K562 (cell line): Measurements from ENCODE around the gene EPHB1. TPM values are rescaled to one million over a fixed set of nuclear protein-coding genes. Genes with fewer than 3 reads are reported as not detected.

Experiments
- ATAC-seq: fragments of 200-7000 bp; cut with Tn5 transposase; 3 replicates; pipeline ENCODE4 v1.9.1; 2020; ENCODE audit warnings: moderate library complexity
- BruUV-seq: library from RNA; stranded (reverse); fragments of 400-500 nt; replicated peaks from 2 replicates; lab custom pipeline; 2021; lab: Mats Ljungman, UMichigan
- CTCF ChIA-PET: fragments of 300-600 bp; formaldehyde crosslinking; extraction: SDS; loops from one replicate; lab custom pipeline; 2021; ENCODE audit warnings: low intra/inter-chr PET ratio; lab: Yijun Ruan, JAX
- POLR2A ChIA-PET: fragments of 300-600, 350-650 bp; sonication (Branson Sonifier 250); formaldehyde crosslinking; extraction: SDS; loops from one replicate; lab custom pipeline; 2021; ENCODE audit warnings: antibody characterized with exemption, inconsistent platforms; lab: Yijun Ruan, JAX
- DNase-seq, 4 experiments: peaks; one replicate each; pipeline versions ENCODE4 v3.0.0 to v3.0.0-alpha.2; 2011 to 2018; ENCODE audit warnings: low spot score in 3 of 4, mixed read lengths in 3 of 4; ENCODE audit errors: extremely low read depth in 1 of 4
- FAIRE-seq: peaks from 2 replicates; lab custom pipeline; 2011; peaks lifted over from hg19 to GRCh38; lab: Jason Lieb, UNC
- H2AFZ ChIP-seq: 2 replicates; pipeline ENCODE4 v1.6.0; 2011; ENCODE audit warnings: low read depth, low read length, control low read depth, inconsistent platforms
- H3K27ac ChIP-seq: fragments of 200-600 bp; 3 replicates; pipeline ENCODE4 v1.8.0; 2011; ENCODE audit warnings: low read depth, mild to moderate bottlenecking, control low read depth, inconsistent platforms, low read length, moderate library complexity, mixed read lengths; ENCODE audit errors: extremely low read depth
- H3K27me3 ChIP-seq, 2 experiments: fragments of 300-600 bp in 1 of 2; 2 replicates in 1 of 2; 3 replicates in 1 of 2; pipeline versions ENCODE4 v1.6.0 to v1.8.0; 2011; ENCODE audit warnings: inconsistent platforms in 2 of 2, low read length in 2 of 2, mild to moderate bottlenecking in 1 of 2, mixed read lengths in 1 of 2, moderate library complexity in 1 of 2; ENCODE audit not compliant: control insufficient read depth in 2 of 2, insufficient read depth in 2 of 2
- H3K36me3 ChIP-seq: fragments of 300-600 bp; 3 replicates; pipeline ENCODE4 v1.8.0; 2011; ENCODE audit warnings: mild to moderate bottlenecking, low read length, inconsistent platforms; ENCODE audit not compliant: control insufficient read depth, insufficient read depth
- H3K4me1 ChIP-seq, 2 experiments: fragments of 200-600 bp in 1 of 2; replicated peaks in 1 of 2; 2 replicates in 1 of 2; 3 replicates in 1 of 2; pipeline versions ENCODE4 v1.5.1 to v1.8.0; 2011; ENCODE audit warnings: inconsistent platforms in 2 of 2, low read length in 2 of 2, mild to moderate bottlenecking in 1 of 2, mixed read lengths in 1 of 2, moderate library complexity in 1 of 2; ENCODE audit not compliant: control insufficient read depth in 2 of 2, insufficient read depth in 2 of 2
- H3K4me2 ChIP-seq: 2 replicates; pipeline ENCODE4 v1.6.1; 2011; ENCODE audit warnings: low read length, control low read depth, inconsistent platforms, mixed read lengths; ENCODE audit not compliant: insufficient read depth
- H3K4me3 ChIP-seq: fragments of 200-600 bp; sonication (generic), shearing (Covaris generic); 2 replicates; pipeline ENCODE4 v1.5.1; 2016; ENCODE audit warnings: control low read depth, inconsistent platforms
- H3K79me2 ChIP-seq: fragments of 200-600 bp; 3 replicates; pipeline ENCODE4 v1.8.0; 2011; ENCODE audit warnings: low read length, inconsistent platforms; ENCODE audit not compliant: control insufficient read depth, insufficient read depth
- H3K9ac ChIP-seq, 2 experiments: 2 replicates each; pipeline versions ENCODE4 v1.6.0 to v1.6.1; 2011; ENCODE audit warnings: low read depth in 2 of 2, low read length in 2 of 2, control low read depth in 1 of 2, inconsistent platforms in 1 of 2, mild to moderate bottlenecking in 1 of 2, mixed read lengths in 1 of 2; ENCODE audit not compliant: insufficient read depth in 1 of 2
- H3K9me1 ChIP-seq: one replicate; pipeline ENCODE4 v1.6.0; 2011; ENCODE audit warnings: inconsistent platforms, mild to moderate bottlenecking, low read length, moderate library complexity; ENCODE audit not compliant: control insufficient read depth, insufficient read depth
- H3K9me3 ChIP-seq: replicated peaks from 2 replicates; pipeline ENCODE4 v1.5.1; 2011; ENCODE audit warnings: low read depth, low read length, inconsistent platforms; ENCODE audit not compliant: control insufficient read depth, insufficient read depth
- H4K20me1 ChIP-seq: replicated peaks from 2 replicates; pipeline ENCODE4 v1.6.1; 2011; ENCODE audit warnings: low read length, inconsistent platforms, mixed read lengths; ENCODE audit not compliant: control insufficient read depth, insufficient read depth
- EHMT2 ChIP-seq: fragments of 450-650 bp; IDR thresholded peaks from 2 replicates; pipeline ENCODE4 v1.6.1; 2018; ENCODE audit warnings: antibody characterized with exemption
- ILF3 ChIP-seq: fragments of 450-650 bp; IDR thresholded peaks from 2 replicates; pipeline ENCODE4 v1.6.1; 2018; ENCODE audit warnings: antibody characterized with exemption, mild to moderate bottlenecking, moderate library complexity, borderline replicate concordance
- MAFG ChIP-seq: fragments of 450-650 bp; conservative IDR thresholded peaks from 2 replicates; pipeline ENCODE4 v1.6.1; 2016; ENCODE audit warnings: missing genetic modification characterization, missing compliant biosample characterization
- SMARCE1 ChIP-seq: fragments of 450-650 bp; IDR thresholded peaks from 2 replicates; pipeline ENCODE4 v1.7.1; 2016; ENCODE audit warnings: mild to moderate bottlenecking
- SRSF3 ChIP-seq: fragments of 200-400 bp; formaldehyde crosslinking; IDR thresholded peaks from 2 replicates; pipeline ENCODE4 v1.6.1; 2016; ENCODE audit warnings: mild to moderate bottlenecking, low read length, moderate library complexity; ENCODE audit not compliant: insufficient read depth
- ZBTB1 ChIP-seq: sonication (generic); formaldehyde crosslinking; IDR thresholded peaks from 2 replicates; pipeline ENCODE4 v1.8.1; 2023; ENCODE audit warnings: missing genetic modification reagents, low read depth, mild to moderate bottlenecking, borderline replicate concordance
- ZNF263 ChIP-seq: sonication (generic); formaldehyde crosslinking; IDR thresholded peaks from 2 replicates; pipeline ENCODE4 v1.8.0; 2022; ENCODE audit warnings: mild to moderate bottlenecking, missing genetic modification reagents, borderline replicate concordance
- WGBS: fragments of 100-300 bp; shearing (Covaris generic); methylation state at CpG from one replicate; pipeline ENCODE4 v1.1.6; 2016; ENCODE audit warnings: low coverage, mixed read lengths; ENCODE audit not compliant: insufficient coverage; ENCODE audit errors: missing lambda C conversion rate; 5-methylcytosine and 5-hydroxymethylcytosine counted together
- in situ Hi-C: fragments of 300-500 bp; cut with MboI; formaldehyde crosslinking; loops from 4 replicates; pipeline ENCODE4 v1.15.0; 2018; ENCODE audit warnings: inconsistent platforms, mixed read lengths
- intact Hi-C: fragments of 100-400 bp; cut with micrococcal nuclease; formaldehyde crosslinking; loops from 2 replicates; pipeline ENCODE4 v1.14.2; 2022
- polyA plus RNA-seq, 8 experiments: library from polyadenylated mRNA; depleted of rRNA in 4 of 8; stranded (reverse) in 5 of 8; unstranded in 3 of 8; fragments of >200 nt; fragmentation: Nextera tagmentation in 2 of 8; fragmentation: Illumina TruSeq in 1 of 8; extraction: Ambion mirVana in 2 of 8; extraction: Trizol in 1 of 8; gene quantifications; 2 replicates each; pipeline versions ENCODE4 v1.2.1 to v1.2.3, GENCODE V29; 2011 to 2014; ENCODE audit warnings: inconsistent platforms in 1 of 8, missing spikeins in 1 of 8
- total RNA-seq, 7 experiments: library from RNA; depleted of rRNA in 6 of 7; stranded (reverse); fragments of >200 nt in 6 of 7; fragmentation: Illumina TruSeq in 2 of 7; extraction: Trizol in 2 of 7; gene quantifications; 2 replicates each; pipeline versions ENCODE4 v1.2.1 to v1.2.3, GENCODE V29; 2011 to 2021; ENCODE audit warnings: low replicate concordance in 1 of 7
- TF ChIP-seq, protein P1 (sequence below): sonication (generic); formaldehyde crosslinking; IDR thresholded peaks from 2 replicates; pipeline ENCODE4 v1.5.0; 2020; ENCODE audit warnings: missing genetic modification reagents
- TF ChIP-seq, protein P2 (sequence below): sonication (generic); IDR thresholded peaks from 2 replicates; pipeline ENCODE4 v1.6.1; 2016

Gene EPHB1
- total and polyA plus RNA-seq, 9 of the 15 experiments (the other 6 are each of a cell fraction or from before 2014, with no cell fraction given): 0.29 TPM; not detected in 8

DNA sequence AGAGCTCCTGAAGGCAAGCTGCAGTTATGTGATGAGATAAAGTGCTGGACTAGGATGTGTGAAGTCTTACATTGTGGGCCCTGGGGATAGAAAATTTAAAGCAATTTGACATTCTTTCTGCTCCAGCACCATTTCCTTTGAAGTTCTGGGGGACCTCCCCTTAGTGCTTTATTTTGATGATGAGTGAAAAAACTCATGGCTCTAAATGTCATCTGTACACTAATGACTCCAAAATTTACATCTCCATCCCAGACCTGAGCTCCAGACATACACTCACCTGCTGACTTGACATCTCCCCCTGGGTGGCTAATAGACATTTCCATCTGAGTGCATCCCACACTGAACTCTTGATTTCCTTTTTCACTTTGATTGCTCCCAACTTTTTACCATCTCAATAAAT, 276.4 kb downstream of the EPHB1 start (continued):
- TF ChIP-seq, protein P1, sequence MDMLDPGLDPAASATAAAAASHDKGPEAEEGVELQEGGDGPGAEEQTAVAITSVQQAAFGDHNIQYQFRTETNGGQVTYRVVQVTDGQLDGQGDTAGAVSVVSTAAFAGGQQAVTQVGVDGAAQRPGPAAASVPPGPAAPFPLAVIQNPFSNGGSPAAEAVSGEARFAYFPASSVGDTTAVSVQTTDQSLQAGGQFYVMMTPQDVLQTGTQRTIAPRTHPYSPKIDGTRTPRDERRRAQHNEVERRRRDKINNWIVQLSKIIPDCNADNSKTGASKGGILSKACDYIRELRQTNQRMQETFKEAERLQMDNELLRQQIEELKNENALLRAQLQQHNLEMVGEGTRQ (CRISPR knock-in tag): no peak
- no peak for TF ChIP-seq ILF3
- no peak for TF ChIP-seq MAFG (tag)
- no peak for TF ChIP-seq EHMT2
- no peak for TF ChIP-seq SRSF3
- TF ChIP-seq, protein P2, sequence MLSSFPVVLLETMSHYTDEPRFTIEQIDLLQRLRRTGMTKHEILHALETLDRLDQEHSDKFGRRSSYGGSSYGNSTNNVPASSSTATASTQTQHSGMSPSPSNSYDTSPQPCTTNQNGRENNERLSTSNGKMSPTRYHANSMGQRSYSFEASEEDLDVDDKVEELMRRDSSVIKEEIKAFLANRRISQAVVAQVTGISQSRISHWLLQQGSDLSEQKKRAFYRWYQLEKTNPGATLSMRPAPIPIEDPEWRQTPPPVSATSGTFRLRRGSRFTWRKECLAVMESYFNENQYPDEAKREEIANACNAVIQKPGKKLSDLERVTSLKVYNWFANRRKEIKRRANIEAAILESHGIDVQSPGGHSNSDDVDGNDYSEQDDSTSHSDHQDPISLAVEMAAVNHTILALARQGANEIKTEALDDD: no peak
- TF ChIP-seq SMARCE1: no peak

DNA sequence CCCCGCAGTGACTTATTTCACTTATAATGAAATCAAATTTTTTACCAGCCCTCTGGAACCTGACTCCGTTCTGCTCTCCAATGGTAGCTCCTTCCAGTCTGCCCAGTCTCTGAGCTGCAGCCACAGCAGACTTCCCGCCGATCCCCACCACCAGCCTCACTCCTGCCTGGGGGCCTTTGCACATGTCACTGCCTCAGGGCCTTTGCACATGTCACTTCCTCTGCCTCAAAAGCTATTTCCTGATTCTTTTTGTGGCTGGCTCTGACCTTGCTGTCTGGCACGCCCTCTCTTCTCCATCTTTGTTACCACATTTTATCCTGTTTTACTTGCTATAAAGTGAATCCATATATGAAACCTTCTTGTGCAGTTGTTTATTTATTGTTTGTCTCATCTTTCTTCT, 277.4 kb downstream of the EPHB1 start:
- BruUV-seq: no TSS peak
- H3K36me3 ChIP-seq: no peaks in the 10 kb centered on the region
- H3K9me3 ChIP-seq: no peaks in the 10 kb centered on the region
- intact Hi-C loops: no loop called here
- no peak overlapping the region for H3K4me3 ChIP-seq
- in situ Hi-C loops: no loop called here
- H3K79me2 ChIP-seq: no peaks in the 10 kb centered on the region
- ATAC-seq: no peak
- H3K9me1 ChIP-seq: no peaks in the 10 kb centered on the region
- no peak overlapping the region for H3K4me2 ChIP-seq
- H3K4me1 ChIP-seq: no peaks in the 10 kb centered on the region
- no peaks in the 10 kb centered on the region for H4K20me1 ChIP-seq
- H2AFZ ChIP-seq: no peak overlapping the region
- no peak for TF ChIP-seq ZNF263 (CRISPR knock-in tag)
- TF ChIP-seq, protein P1 (CRISPR knock-in tag): no peak
- TF ChIP-seq ZBTB1 (CRISPR knock-in tag): no peak
- CTCF ChIA-PET: no interaction called here
- no peak for FAIRE-seq
- no peak for DNase-seq
- no peak overlapping the region for H3K27ac ChIP-seq
- WGBS: 3% methylated on average over 5 of the region's 5 CpGs
- no peaks in the 10 kb centered on the region for H3K27me3 ChIP-seq
- POLR2A ChIA-PET: no interaction called here
- H3K9ac ChIP-seq: no peak overlapping the region
